GM23248 (cell line): ENCODE data around the gene NUDT14. TPM values are rescaled to one million over a fixed set of nuclear protein-coding genes. Genes with fewer than 3 reads are reported as not detected.

Experiments used
- DNase-seq: peaks from one replicate; pipeline ENCODE4 v3.0.0-alpha.2; 2015
- H2AFZ ChIP-seq: fragments of 200-600 bp; sonication (generic); 2 replicates; pipeline ENCODE4 v1.6.1; 2016; ENCODE audit warnings: antibody characterized with exemption
- H3F3A ChIP-seq: fragments of 200-600 bp; sonication (generic); 2 replicates; pipeline ENCODE4 v1.6.1; 2016; ENCODE audit warnings: mild to moderate bottlenecking, antibody characterized with exemption, mixed run types; ENCODE audit not compliant: insufficient read depth
- H3K27ac ChIP-seq: fragments of 200-600 bp; sonication (generic); 2 replicates; pipeline ENCODE4 v1.5.1; 2016; ENCODE audit warnings: mild to moderate bottlenecking
- H3K27me3 ChIP-seq: fragments of 200-600 bp; sonication (generic); replicated peaks from 2 replicates; pipeline ENCODE4 v1.6.1; 2016; ENCODE audit warnings: mild to moderate bottlenecking; ENCODE audit not compliant: insufficient read depth
- H3K36me3 ChIP-seq: fragments of 200-600 bp; sonication (generic); 2 replicates; pipeline ENCODE4 v1.6.1; 2016; ENCODE audit warnings: low read depth, mild to moderate bottlenecking
- H3K4me1 ChIP-seq: fragments of 200-600 bp; sonication (generic); 2 replicates; pipeline ENCODE4 v1.6.1; 2016; ENCODE audit warnings: mild to moderate bottlenecking; ENCODE audit not compliant: insufficient read depth
- H3K4me2 ChIP-seq: fragments of 200-600 bp; sonication (generic); one replicate; pipeline ENCODE4 v1.6.1; 2016; ENCODE audit warnings: mild to moderate bottlenecking; ENCODE audit not compliant: unreplicated experiment
- H3K4me3 ChIP-seq: fragments of 200-600 bp; sonication (generic); 2 replicates; pipeline ENCODE4 v1.5.1; 2016; ENCODE audit warnings: mild to moderate bottlenecking
- H3K79me2 ChIP-seq: fragments of 200-600 bp; sonication (generic); 2 replicates; pipeline ENCODE4 v1.6.1; 2016; ENCODE audit warnings: mild to moderate bottlenecking; ENCODE audit not compliant: insufficient read depth
- H3K9ac ChIP-seq: fragments of 200-600 bp; sonication (generic); 2 replicates; pipeline ENCODE4 v1.6.1; 2016; ENCODE audit warnings: mild to moderate bottlenecking
- H3K9me2 ChIP-seq: fragments of 200-600 bp; sonication (generic); 2 replicates; pipeline ENCODE4 v1.6.1; 2016; ENCODE audit warnings: mixed run types, mild to moderate bottlenecking, moderate library complexity; ENCODE audit not compliant: insufficient read depth
- H3K9me3 ChIP-seq: fragments of 200-600 bp; sonication (generic); one replicate; pipeline ENCODE4 v1.6.1; 2017; ENCODE audit warnings: low read depth
- H4K20me1 ChIP-seq: fragments of 200-600 bp; sonication (generic); 2 replicates; pipeline ENCODE4 v1.6.0; 2016; ENCODE audit not compliant: insufficient read depth
- EZH2 ChIP-seq: fragments of 200-600 bp; sonication (generic); IDR thresholded peaks from 2 replicates; pipeline ENCODE4 v1.6.1; 2018; ENCODE audit warnings: antibody characterized with exemption, mild to moderate bottlenecking; ENCODE audit not compliant: insufficient read depth, poor library complexity, severe bottlenecking
- EZH2phosphoT487 ChIP-seq: fragments of 200-600 bp; sonication (generic); IDR thresholded peaks from 2 replicates; pipeline ENCODE4 v1.6.1; 2018; ENCODE audit warnings: antibody characterized with exemption, moderate library complexity, mild to moderate bottlenecking, low read depth; ENCODE audit not compliant: insufficient read depth
- WGBS, 2 experiments: methylation state at CpG; one replicate each; pipeline ENCODE4 v1.1.6; 2015 to 2017; ENCODE audit warnings: low lambda C conversion rate in 2 of 2, low coverage in 1 of 2; ENCODE audit errors: missing lambda C conversion rate in 2 of 2; 5-methylcytosine and 5-hydroxymethylcytosine counted together
- in situ Hi-C: fragments of 300-500 bp; cut with MboI; formaldehyde crosslinking; loops from 2 replicates; pipeline ENCODE4 v1.15.0; 2020
- polyA plus RNA-seq: library from polyadenylated mRNA; unstranded; fragments of >200 nt; fragmentation: Nextera tagmentation; extraction: Ambion mirVana; gene quantifications from 2 replicates; pipeline ENCODE4 v1.2.1, GENCODE V29; 2016
- total RNA-seq: library from RNA; depleted of rRNA; stranded (reverse); fragments of >200 nt; shearing (Covaris generic); gene quantifications from 2 replicates; pipeline ENCODE4 v1.2.3, GENCODE V29; 2014

The NUDT14 gene
- total and polyA plus RNA-seq, 2 experiments from 2014 or later = 8.6 to 10.8 TPM

DNA sequence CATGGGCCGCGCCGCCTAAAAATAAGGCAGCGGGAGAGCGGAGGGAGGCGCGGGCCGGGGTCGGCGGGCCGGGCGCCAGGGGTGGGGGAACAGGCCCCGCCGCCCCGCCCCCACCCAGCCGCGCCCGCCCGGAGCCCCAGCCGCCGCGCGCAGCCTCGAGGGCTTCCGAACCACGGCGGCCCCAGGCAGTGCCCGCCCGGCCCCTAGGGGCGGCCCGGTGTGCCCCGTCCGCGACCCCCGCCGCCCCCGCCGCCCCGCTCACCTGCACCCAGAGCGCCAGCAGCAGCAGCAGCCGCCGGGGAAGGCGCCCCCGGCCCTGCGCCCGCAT is 13.1 kb downstream of the NUDT14 start:
- no peak overlapping the region for H2AFZ ChIP-seq
- DNase-seq = no peak
- no peaks in the 10 kb centered on the region for H3F3A ChIP-seq
- H3K9me2 ChIP-seq = no peaks in the 10 kb centered on the region
- H3K4me1 ChIP-seq = no peaks in the 10 kb centered on the region
- H3K27me3 ChIP-seq = peaks cover 17% of the 10 kb centered on the region; the same call in 1 of the 2 replicates
- no peak overlapping the region for H3K27ac ChIP-seq
- TF ChIP-seq EZH2phosphoT487 (no peak), EZH2 (no peak)
- no peaks in the 10 kb centered on the region for H3K9me3 ChIP-seq
- H3K4me2 ChIP-seq = no peak overlapping the region
- WGBS, 2 experiments = 0 to 1% methylated on average over 2 to 25 of the region's 46 CpGs
- no peaks in the 10 kb centered on the region for H4K20me1 ChIP-seq
- H3K9ac ChIP-seq = no peak overlapping the region
- in situ Hi-C loops = no loop called here
- no peak overlapping the region for H3K4me3 ChIP-seq
- no peaks in the 10 kb centered on the region for H3K36me3 ChIP-seq
- H3K79me2 ChIP-seq = no peaks in the 10 kb centered on the region

DNA sequence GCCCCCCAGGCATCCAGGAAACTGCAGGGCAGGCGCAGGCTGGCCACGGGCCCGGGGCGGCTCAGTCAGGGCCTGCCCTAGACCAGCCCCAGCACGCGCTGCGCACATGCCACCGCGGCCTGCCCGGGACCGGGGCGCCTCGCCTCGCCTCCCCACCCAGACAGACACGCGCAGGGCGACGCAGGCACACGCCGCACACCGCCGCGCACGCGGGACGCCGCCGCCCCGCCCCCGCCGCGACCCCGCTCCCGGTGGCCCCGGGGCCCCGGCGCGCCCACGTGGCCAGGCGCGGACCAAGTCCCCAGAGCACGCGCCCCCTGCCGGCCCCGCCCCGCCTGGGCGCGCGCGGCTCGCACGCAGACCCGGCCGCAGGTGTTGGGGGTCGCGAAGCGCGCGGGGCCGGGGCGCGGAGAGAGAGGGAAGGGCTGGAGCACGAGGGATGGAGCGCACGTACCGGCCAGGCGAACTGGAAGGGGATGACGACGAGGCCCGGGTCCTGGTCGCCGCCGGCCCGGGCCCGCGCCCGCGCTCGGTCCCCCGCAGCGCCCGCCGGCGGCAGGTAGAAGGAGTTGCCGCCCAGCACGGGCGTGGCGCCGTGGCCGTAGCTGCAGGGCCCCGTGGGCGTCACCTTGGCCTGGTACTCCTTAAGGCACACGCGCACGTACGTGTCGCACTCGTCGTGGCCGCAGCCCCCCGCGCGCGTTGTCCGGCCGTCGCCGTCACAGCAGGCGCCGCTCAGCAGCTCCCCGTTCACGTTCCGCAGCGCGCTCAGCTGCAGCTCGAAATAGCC is 13.6 kb downstream of the NUDT14 start:
- 3 to 5% methylated on average over 50 to 95 of the region's 116 CpGs for WGBS, 2 experiments
- Histone ChIP-seq H3K9me3 (no peaks in the 10 kb centered on the region), H3K9ac (no peak overlapping the region), H3K4me2 (no peak overlapping the region), H3F3A (no peaks in the 10 kb centered on the region), H2AFZ (no peak overlapping the region), H3K79me2 (no peaks in the 10 kb centered on the region), H3K27ac (no peak overlapping the region), H3K4me1 (no peaks in the 10 kb centered on the region), H4K20me1 (no peaks in the 10 kb centered on the region), H3K9me2 (no peaks in the 10 kb centered on the region), H3K36me3 (no peaks in the 10 kb centered on the region), H3K4me3 (no peak overlapping the region), H3K27me3 (peaks cover 17% of the 10 kb centered on the region; the same call in 1 of the 2 replicates)
- peak; percentile 37 for DNase-seq
- TF ChIP-seq EZH2 = peak; percentile 76
- TF ChIP-seq EZH2phosphoT487 = 0 out of 2 replicates have a peak, but pooled peaks have one; percentile 25
- in situ Hi-C loops = no loop called here

DNA sequence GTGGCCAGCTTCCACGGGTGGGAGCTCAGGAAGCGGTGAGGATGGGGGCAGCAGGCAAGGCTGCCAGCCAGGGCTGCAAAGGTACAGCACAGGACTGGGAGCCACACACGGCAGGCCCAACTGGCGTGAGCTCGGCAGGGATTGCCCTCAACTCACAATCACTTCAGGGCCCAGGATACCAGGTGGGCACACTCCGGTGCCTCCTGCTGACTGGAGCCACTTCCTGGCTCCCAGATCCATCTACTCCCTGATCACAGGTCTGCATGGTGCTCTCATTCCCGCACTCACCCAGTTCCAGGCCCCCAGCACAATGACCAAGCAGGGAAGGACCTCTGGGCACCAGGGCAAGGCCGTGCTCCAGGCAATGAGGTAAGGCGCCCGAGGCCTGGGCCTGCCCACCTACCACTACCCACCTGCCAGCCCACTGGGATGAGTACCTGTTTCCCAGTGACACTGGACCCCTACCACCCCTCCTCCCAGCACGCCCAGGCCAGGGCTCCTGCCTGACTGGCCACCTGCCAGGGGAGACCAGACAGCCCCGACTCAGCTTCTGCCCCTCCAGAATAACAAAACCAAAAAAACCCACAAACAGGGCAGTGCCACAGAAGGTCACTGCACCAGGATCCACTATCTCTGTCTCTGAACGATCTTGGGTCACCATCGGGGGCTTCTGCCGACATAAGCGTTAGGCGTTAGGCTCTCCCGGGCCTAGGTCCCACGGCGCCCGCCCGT is 14.4 kb downstream of the NUDT14 start:
- Histone ChIP-seq H3K9me2 (no peaks in the 10 kb centered on the region), H3F3A (no peaks in the 10 kb centered on the region), H3K36me3 (no peaks in the 10 kb centered on the region), H2AFZ (no peak overlapping the region), H3K27me3 (peaks cover 17% of the 10 kb centered on the region; the same call in 1 of the 2 replicates), H3K9ac (no peak overlapping the region), H3K4me1 (no peaks in the 10 kb centered on the region), H4K20me1 (no peaks in the 10 kb centered on the region), H3K9me3 (no peaks in the 10 kb centered on the region), H3K27ac (no peak overlapping the region), H3K4me2 (no peak overlapping the region), H3K4me3 (no peak overlapping the region), H3K79me2 (no peaks in the 10 kb centered on the region)
- in situ Hi-C loops = no loop called here
- TF ChIP-seq EZH2 (no peak), EZH2phosphoT487 (no peak)
- no peak for DNase-seq
- WGBS, 2 experiments = 56 to 65% methylated on average over 22 of the region's 22 CpGs

DNA sequence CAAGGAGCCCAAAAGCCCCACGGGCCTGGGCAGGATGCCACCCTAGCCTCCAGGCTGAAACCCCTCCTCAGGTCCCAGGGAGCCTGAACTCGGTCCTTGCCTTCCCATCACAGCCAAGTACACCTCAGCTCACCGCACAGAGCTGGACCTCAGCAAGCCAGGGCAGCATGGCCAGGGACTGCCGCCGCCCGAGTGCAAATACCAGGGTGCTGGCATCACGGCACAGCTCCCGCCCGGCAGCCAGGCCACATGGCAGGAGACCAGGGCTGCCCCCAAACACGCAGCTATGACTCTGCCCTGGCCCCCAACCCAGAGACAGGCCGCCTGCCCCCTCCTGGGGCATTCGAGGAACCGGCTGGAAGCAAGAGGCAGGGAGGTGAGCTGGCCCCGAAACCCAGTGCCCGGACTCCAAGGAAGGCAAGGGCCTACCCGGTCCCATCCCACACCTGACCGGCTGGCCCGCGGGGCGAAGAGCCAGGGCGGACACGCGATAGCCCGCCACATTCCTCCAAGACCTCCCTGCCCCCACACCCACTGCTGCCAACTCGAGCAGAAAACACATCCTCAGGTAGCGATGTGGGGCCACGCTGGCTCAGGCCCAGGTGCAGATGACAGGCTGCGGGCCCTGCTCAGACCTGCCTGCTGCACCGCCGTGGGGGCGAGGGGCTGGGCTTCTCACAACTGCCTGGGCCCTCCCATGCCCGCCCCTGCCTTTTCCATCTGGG is 15.2 kb downstream of the NUDT14 start:
- Histone ChIP-seq H3K4me2 (no peak overlapping the region), H4K20me1 (no peaks in the 10 kb centered on the region), H3K9ac (no peak overlapping the region), H3K27ac (no peak overlapping the region), H3K9me2 (no peaks in the 10 kb centered on the region), H2AFZ (no peak overlapping the region), H3K4me1 (no peaks in the 10 kb centered on the region), H3K4me3 (no peak overlapping the region), H3F3A (no peaks in the 10 kb centered on the region), H3K36me3 (no peaks in the 10 kb centered on the region), H3K79me2 (no peaks in the 10 kb centered on the region), H3K27me3 (peaks cover 16% of the 10 kb centered on the region; the same call in 1 of the 2 replicates), H3K9me3 (no peaks in the 10 kb centered on the region)
- TF ChIP-seq EZH2phosphoT487 (no peak), EZH2 (no peak)
- WGBS, 2 experiments = 70 to 74% methylated on average over 20 to 32 of the region's 32 CpGs
- no peak for DNase-seq
- in situ Hi-C loops = no loop called here
